ENCODE data around the gene CCDC141. TPM values are rescaled to one million over a fixed set of nuclear protein-coding genes. Genes with fewer than 3 reads are reported as not detected.

CCDC141 gene
- total and polyA plus RNA-seq, 2 experiments from 2014 or later = 11.7 to 13.4 TPM

GRCh38 chr2:178829299-178829960, 220.5 kb downstream of the CCDC141 start (continued):
- TF ChIP-seq ZNF462 (CRISPR knock-in tag; IDR thresholded peaks at IDR 0.05) = no peak

DNA sequence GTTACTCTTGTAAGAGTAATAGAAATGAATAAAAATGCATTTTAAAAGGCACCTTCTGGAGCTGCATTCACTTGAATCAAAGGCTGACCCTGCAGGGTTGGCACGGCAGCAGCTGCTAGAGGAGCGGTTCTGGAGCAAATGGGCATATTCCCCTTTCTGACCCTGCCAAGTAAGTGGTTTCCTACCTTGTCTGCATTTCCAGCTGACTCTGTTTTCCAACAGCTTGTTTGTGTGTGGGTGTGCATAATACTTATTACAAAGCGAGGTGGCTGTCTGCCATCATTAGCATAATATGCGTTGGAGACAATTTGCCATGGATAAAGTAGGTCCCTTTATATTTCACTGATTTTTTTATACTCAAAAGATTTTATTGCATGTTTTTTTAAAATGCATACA, 221.5 kb downstream of the CCDC141 start:
- no peak overlapping the region for H3K4me3 Mint-ChIP-seq
- H3K79me2 ChIP-seq (replicated peaks; ENCODE audit: insufficient read depth) = no peaks in the 10 kb centered on the region
- no peak overlapping the region for H3K4me2 ChIP-seq
- H3K9me2 ChIP-seq (ENCODE audit: insufficient read depth) = no peaks in the 10 kb centered on the region
- no peak overlapping the region for H2AFZ ChIP-seq
- TF ChIP-seq ZNF331 (CRISPR knock-in tag; IDR thresholded peaks at IDR 0.05; ENCODE audit: low read depth) (no peak), EZH2 (IDR thresholded peaks at IDR 0.05; ENCODE audit: low read depth, unreplicated experiment) (no peak), JUNB (IDR thresholded peaks at IDR 0.05; ENCODE audit: unreplicated experiment) (no peak), CREB1 (CRISPR knock-in tag; IDR thresholded peaks at IDR 0.05; ENCODE audit: low read depth) (no peak), CTCF (conservative IDR thresholded peaks at IDR 0.05; ENCODE audit: low read depth in 2 of 2) (no peak)
- H3K27me3 Mint-ChIP-seq (ENCODE audit: insufficient read depth, low read depth, poor library complexity) = peaks cover 3% of the 10 kb centered on the region
- H3K4me3 ChIP-seq = no peak overlapping the region
- H3K27ac ChIP-seq (ENCODE audit: low read depth) = no peak overlapping the region
- H3K36me3 Mint-ChIP-seq (ENCODE audit: low read depth) = no peaks in the 10 kb centered on the region; the same call in 2 of the 3 replicates
- ATAC-seq (no peak), DNase-seq (ENCODE audit: low spot score) (no peak)
- peaks cover 11% of the 10 kb centered on the region; the same call in 2 of the 3 replicates for H3K4me1 Mint-ChIP-seq
- H3K9me3 Mint-ChIP-seq = no peaks in the 10 kb centered on the region
- no peak overlapping the region for H3K27ac Mint-ChIP-seq
- H3K4me1 ChIP-seq (ENCODE audit: insufficient read depth) = no peaks in the 10 kb centered on the region
- no peaks in the 10 kb centered on the region for H3K36me3 ChIP-seq (ENCODE audit: insufficient read depth)
- no peaks in the 10 kb centered on the region for H3K27me3 ChIP-seq (ENCODE audit: insufficient read depth)
- no peaks in the 10 kb centered on the region for H4K20me1 ChIP-seq (replicated peaks; ENCODE audit: insufficient read depth)
- no peaks in the 10 kb centered on the region for H3F3A ChIP-seq (replicated peaks; ENCODE audit: low read depth)

Data from GM23338 (cell line).